ENCODE results near the gene MACROH2A1.

The MACROH2A1 gene

GRCh38 chr5:135318924-135319323 is 80.1 kb downstream of the MACROH2A1 start:
- no peaks in the 10 kb centered on the region for H3K4me1 Mint-ChIP-seq
- peaks cover 4% of the 10 kb centered on the region for H3K27me3 Mint-ChIP-seq (ENCODE audit: low read depth)
- H3K36me3 Mint-ChIP-seq (ENCODE audit: low read depth), result no peaks in the 10 kb centered on the region
- H3K9me3 Mint-ChIP-seq, result no peaks in the 10 kb centered on the region
- H3K27ac Mint-ChIP-seq, result no peak overlapping the region
- H3K4me3 Mint-ChIP-seq, result no peak overlapping the region
- TF ChIP-seq CTCF (IDR thresholded peaks at IDR 0.05; ENCODE audit: unreplicated experiment in 3 of 3), result no peak

GRCh38 chr5:135318037-135318436 is 81.0 kb downstream of the MACROH2A1 start:
- Mint-ChIP-seq H3K4me3 (no peak overlapping the region), H3K27me3 (ENCODE audit: low read depth) (no peaks in the 10 kb centered on the region), H3K9me3 (no peaks in the 10 kb centered on the region), H3K36me3 (ENCODE audit: low read depth) (no peaks in the 10 kb centered on the region), H3K4me1 (no peaks in the 10 kb centered on the region), H3K27ac (no peak overlapping the region)
- TF ChIP-seq CTCF (IDR thresholded peaks at IDR 0.05; ENCODE audit: unreplicated experiment in 3 of 3), result no peak

- no peaks in the 10 kb centered on the region for H3K36me3 Mint-ChIP-seq (ENCODE audit: low read depth)
- H3K27me3 Mint-ChIP-seq (ENCODE audit: low read depth), result no peaks in the 10 kb centered on the region
- no peak overlapping the region for H3K4me3 Mint-ChIP-seq
- TF ChIP-seq CTCF (IDR thresholded peaks at IDR 0.05; ENCODE audit: unreplicated experiment in 3 of 3), result no peak
- no peaks in the 10 kb centered on the region for H3K4me1 Mint-ChIP-seq
- H3K9me3 Mint-ChIP-seq, result no peaks in the 10 kb centered on the region
- no peak overlapping the region for H3K27ac Mint-ChIP-seq
Observed at GRCh38 chr5:135317286-135317685, 81.7 kb downstream of the MACROH2A1 start.

GRCh38 chr5:135315386-135315785 is 83.6 kb downstream of the MACROH2A1 start:
- Mint-ChIP-seq H3K4me1 (peaks cover 5% of the 10 kb centered on the region), H3K27me3 (ENCODE audit: low read depth) (no peaks in the 10 kb centered on the region)

GRCh38 chr5:135313946-135314345 is 85.1 kb downstream of the MACROH2A1 start:
- no peaks in the 10 kb centered on the region for H3K9me3 Mint-ChIP-seq
- no peak for TF ChIP-seq CTCF (IDR thresholded peaks at IDR 0.05; ENCODE audit: unreplicated experiment in 3 of 3)
- H3K4me1 Mint-ChIP-seq, result peaks cover 18% of the 10 kb centered on the region
- no peak overlapping the region for H3K27ac Mint-ChIP-seq
- no peak overlapping the region for H3K4me3 Mint-ChIP-seq
- no peaks in the 10 kb centered on the region for H3K36me3 Mint-ChIP-seq (ENCODE audit: low read depth)
- peaks cover 5% of the 10 kb centered on the region for H3K27me3 Mint-ChIP-seq (ENCODE audit: low read depth)

More at GRCh38 chr5:135315386-135315785, 83.6 kb downstream of the MACROH2A1 start:
- no peak overlapping the region for H3K27ac Mint-ChIP-seq
- no peak for TF ChIP-seq CTCF (IDR thresholded peaks at IDR 0.05; ENCODE audit: unreplicated experiment in 3 of 3)
- H3K4me3 Mint-ChIP-seq, result no peak overlapping the region
- H3K9me3 Mint-ChIP-seq, result no peaks in the 10 kb centered on the region
- H3K36me3 Mint-ChIP-seq (ENCODE audit: low read depth), result no peaks in the 10 kb centered on the region

- Mint-ChIP-seq H3K4me3 (no peak overlapping the region), H3K36me3 (ENCODE audit: low read depth) (no peaks in the 10 kb centered on the region), H3K27ac (no peak overlapping the region), H3K27me3 (ENCODE audit: low read depth) (peaks cover 5% of the 10 kb centered on the region), H3K4me1 (peaks cover 24% of the 10 kb centered on the region), H3K9me3 (no peaks in the 10 kb centered on the region)
- TF ChIP-seq CTCF (IDR thresholded peaks at IDR 0.05; ENCODE audit: unreplicated experiment in 3 of 3), result no peak
Observed at GRCh38 chr5:135313405-135313804, 85.6 kb downstream of the MACROH2A1 start.
